ENCODE results near the gene CAMTA1.

CAMTA1 gene

DNA sequence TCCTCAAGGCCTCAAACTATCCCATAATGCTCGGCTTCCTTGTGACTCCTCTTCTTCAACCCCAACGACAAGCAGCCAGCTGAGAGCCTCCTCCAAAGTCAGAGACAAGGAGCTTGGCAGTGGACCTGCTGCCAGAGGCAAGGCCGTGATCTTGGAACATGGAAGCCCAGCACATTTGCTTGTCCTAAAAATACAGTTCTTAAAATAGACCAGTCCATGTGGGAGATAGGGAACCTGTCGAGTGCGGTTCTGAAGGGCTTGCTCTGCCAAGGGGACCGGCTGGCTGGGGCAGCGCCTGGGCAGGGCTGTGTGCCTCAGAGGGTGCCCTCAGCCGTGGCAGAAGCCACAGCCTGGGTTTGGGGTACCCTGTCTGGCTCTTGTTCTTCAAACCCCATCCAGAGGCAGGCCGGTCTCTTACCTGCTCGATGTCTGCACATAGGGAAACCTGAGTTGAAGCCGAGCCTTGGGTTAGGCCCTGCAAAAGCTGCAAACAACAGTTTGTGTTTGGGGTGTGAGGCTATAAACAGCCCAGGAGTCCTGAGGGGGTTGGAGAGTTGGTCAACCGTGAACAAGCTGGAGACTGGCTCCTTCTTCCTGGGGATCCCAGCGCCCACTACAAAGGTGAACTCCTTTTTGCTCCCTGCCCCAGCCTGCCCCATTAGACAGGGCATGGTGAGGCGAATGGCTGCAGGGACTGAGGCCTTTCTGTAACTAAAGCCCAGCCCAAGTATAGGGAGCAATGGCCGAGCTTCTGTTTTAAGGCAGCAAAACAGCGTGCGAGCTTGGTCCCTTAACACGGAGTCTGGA, 228.8 kb downstream of the CAMTA1 start:
- DNase-seq: no peak

DNA sequence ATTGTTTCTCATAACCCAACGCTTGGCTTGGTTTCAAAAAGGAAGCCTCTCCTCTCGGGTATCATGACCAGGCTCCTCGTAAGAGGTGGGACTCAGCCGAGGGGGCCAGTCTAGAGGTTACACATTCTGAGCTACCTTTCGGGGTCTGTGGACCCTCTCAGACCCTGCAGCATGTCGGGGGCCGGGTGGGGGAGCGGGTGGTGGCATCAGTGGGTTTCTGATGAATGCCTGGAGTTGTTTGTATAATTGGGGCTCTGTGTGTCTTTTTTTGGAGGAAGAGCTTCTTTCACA, 229.3 kb downstream of the CAMTA1 start:
- no peak for DNase-seq

DNA sequence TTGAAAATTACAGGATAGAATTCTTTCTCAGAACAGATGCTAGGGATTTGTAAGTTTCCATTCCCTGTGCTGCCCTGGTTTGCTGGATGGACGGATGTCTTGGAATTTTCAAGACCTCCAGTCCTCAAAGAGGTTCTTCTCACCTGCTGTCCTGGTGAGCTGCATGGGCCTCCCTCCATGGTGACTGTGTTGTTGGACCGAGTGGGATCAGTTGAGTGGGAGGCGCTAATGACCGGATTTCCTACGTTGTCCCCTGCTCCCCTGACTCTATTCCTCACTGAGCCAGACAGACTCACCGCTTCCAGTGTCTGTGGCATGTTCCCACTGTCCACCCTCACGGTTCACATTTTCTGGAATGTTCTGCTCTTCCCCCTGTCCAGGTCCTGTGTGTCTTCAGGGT, 229.8 kb downstream of the CAMTA1 start:
- no peak for DNase-seq

DNA sequence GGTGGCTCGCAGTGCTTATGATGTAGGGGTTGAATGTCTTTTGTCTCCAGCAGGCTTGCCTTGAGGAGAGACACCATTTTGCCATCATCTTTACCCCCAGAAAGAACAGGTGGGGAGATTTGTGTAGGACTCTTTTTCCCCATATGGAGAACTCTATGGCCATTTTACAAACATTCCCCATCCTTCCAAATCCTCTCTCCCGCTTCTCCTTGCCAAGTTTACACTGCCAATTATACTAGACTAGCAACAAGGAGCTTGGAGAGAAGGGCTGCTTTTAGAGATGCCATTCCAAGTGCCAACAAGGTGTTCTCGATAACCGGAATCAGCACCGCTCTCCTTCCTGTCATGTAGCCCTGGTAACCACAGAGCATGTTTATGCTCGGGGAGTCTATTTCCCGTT, 233.1 kb downstream of the CAMTA1 start:
- no peak for DNase-seq

DNA sequence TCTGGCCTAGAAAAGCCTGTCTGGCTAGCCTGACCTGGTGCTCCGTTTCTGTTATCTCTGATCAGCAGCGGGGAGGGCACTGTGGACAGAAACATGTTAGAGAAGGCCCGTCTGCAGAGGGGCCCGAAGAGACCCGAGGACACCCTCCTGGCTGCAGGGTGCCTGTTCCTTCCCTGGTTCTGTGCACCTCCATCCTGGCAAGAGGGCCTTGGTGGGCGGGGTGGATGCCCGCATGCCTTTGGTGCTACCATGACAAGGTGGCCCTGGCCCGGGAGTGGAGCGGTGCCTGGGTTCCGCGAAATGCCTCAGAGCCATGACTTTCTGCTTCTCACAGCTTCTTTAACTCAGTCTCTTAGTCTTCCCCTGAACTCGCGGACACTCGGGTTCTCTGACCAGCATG, 233.6 kb downstream of the CAMTA1 start:
- DNase-seq: no peak

DNA sequence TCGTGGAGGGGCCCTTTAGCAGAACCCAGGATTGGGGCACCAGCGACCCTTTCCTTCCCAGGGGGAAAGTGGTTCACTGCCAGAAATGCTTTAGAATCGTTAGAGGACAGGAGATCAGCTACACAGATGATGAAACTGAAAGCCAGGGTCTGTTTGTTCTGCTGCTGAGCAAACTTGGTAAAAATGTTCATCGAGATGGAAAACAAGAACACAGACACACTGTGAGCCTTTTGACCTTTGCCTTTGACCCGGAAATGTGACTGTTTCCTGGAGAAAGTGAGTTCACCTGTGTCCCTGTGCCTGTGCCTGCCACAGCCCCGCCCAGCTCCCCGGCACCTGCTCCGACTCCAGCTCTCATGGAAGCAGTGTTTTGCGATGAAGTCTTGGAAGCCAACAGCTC, 234.3 kb downstream of the CAMTA1 start:
- DNase-seq: no peak

DNA sequence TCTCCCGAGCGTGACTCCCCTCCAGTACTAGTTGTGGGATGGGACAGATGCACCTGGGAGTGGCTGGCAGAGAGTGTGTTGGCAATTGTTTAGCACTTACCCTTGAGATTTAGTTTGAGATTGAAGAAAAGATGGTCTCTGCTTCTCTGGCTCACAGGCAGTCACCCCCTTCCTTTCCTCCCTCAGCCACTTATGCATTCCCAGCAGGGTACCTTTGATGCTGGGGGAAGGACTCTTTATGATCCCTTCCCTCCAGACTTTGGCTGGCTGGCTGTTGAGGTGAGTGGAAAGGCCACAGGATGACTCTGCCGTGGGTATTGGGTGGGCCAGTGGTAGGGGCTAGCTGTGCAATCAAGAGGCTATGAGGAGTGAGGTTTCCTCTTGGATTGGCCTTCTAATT, 236.8 kb downstream of the CAMTA1 start:
- DNase-seq: no peak

DNA sequence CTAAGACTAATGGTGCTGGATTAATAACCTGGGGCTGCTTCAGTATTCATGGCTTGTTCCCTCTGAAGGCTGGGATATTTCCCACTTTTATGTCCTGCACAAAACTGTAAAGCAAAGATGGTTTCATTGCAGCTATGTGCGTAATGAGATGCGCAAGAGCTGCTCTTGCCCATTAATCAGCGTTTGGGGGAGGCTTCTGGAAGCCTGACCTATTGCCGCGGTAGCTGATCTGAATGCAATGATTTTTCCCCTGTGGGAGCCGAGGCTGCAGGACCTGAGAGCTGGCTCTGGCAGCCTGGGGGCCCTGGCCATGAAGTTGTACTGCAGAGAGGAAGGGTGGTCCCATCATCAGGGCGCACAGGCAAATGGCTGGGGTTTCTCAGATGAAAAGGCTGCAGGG, 239.8 kb downstream of the CAMTA1 start:
- no peak for DNase-seq

DNA sequence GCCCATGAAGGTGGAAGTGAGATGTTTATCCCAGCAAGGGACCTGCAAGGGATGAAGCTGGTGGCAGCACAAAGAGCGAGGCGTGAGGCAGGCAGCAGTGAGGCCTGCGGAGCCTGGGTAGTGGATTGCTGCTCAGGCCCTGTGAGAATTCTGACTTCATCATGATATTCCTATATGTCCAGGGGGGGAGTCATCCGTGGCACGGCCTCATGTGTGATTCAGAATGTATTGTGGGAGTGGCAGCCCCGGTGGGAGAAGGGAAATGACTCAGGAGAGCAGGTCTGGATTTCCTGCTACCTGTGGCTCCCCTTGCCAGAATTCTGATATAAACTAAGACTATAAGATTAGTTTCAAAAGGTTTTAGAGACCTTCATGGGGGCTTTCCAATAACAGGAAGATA, 240.9 kb downstream of the CAMTA1 start:
- no peak for DNase-seq

DNA sequence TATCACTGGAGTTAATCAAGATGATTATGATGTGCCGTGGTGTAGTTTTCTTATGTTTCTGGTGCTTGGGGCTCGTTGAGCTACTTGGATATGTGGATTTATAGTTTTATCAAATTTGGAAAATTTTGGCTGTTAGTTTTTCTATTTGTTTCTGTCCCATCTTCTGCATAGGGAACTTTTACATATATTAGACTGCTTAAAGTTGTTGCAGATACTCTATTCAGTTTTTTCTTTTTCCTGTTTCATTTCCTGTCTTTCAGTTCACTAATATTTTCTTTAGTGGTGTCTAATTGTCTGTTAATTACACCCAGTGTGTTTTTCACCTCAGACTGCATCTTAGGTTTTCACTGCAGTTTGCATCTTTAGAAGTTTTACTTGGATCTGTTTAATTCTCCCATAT, 247.7 kb downstream of the CAMTA1 start:
- no peak for DNase-seq

DNA sequence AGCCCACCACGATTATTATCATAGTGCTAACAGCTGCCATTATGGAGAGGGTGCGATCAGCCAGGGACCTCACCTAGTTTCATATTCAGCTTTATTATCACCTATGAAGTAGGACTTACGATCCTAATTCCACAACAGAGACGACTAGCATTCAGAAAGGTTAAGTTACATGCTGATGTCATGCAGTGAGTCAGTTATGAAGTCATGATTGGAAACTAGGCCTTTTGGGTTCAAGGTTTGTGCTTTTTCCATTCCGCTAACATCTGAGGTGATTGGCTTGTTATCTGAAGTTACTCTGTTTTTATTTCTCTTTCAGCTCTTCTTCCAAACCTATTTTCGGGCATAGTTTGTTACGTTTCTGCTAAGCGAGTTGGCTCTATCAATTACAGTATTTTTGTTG, 251.1 kb downstream of the CAMTA1 start:
- no peak for DNase-seq

DNA sequence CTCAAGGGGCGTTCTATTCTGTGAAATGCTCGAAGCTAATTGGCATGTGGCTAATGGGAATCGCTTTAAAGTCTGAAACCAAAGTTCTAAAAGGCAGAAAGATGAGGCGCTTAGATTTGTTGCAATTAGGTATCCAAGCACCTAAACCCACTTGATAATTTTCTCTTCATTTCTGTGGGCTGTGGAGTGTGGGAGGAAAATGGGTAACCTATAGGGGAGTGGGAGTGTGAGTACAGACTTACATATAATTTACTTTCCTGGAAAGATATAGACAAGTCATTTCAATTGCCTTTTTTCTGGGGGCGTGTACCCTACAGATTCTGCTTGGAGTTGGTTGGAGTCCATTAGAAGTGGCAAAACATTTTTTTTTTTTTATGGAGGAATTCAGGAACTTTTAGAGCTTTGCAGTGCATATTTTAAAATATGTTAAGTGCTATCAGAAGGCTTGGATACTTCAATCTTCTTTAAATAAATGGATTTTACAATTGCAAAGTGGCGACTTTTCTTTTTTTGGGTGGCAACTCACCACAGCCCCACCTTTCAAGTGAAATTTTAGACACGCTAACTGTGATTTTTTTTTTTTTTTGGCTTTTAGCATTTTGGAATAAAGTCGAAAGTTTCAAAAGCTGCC, 254.5 kb downstream of the CAMTA1 start:
- DNase-seq: no peak

DNA sequence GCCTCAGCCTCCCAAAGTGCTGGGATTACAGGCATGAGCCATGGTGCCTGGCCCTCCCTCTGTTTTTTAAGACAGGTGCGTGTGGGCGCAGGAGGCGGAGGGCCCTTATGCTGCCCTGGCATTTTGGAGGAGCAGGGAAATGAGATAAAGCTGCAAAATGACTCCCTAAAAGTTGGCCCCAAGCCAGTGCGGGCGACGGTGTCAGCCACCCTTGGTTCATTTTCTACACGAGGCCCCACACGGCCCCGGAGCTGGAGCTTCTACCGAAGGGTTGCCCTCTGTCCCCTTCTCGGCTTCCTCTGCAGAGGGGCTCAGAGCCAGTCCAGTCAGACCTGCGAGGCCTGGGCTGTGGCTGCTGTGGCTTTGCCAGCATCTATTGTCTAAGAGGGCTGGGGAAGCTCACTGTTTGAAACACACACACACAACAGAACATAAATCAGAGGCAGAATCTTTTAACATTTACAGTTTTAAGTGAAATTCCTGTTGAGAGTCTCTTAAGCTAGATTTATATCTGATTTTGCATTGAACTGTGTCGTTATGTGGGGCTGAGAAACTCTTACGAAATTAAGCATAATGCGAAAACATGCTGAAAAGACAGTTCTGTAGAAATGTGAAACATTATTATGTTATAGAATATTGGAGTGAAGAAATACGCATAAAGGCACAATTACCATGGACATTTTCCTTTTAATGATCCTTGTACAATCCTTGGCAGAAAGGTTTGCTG, 255.9 kb downstream of the CAMTA1 start:
- DNase-seq: no peak

DNA sequence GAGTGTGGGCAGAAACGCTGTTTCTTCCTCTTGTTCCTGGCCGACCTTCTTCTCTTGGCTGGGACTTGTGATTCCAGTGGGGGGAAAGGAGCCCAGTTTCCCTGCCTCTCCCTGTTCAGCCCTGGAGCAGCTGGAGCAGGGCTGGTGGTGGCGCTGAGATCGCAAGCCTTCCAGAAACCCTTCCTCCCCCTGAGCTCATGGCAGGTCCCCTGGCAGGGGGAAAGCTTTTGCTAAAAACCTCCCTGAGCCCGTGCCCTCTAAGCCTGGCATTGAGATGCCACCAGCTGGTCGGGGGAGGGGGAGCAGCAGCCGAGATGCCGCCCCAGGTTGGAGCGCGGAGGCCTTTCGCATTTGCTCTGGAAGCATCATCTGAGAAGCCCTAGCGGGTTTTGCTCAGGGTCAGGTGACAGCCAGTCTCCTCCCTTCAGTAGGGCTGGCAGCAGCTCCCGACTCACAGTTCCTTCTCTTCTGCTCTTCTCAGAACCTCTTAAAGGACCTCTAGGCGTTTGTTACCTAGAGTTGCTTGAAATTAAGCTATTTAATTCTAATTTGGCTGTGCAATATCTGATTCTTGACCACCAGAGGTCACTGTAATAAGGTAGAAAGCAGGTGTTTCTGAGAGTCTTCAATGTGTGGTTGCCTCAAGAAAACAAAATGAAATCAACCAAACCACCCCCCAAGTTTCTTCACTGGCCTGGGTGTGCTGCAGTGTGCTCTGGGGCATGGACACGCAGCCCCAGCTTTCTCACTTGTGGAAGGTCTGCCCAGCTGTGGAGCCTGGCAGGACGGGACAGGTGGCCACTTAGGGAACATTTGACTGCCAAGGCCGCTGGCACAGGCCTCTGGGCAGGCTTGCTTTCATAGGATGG, 257.3 kb downstream of the CAMTA1 start:
- DNase-seq: no peak

DNA sequence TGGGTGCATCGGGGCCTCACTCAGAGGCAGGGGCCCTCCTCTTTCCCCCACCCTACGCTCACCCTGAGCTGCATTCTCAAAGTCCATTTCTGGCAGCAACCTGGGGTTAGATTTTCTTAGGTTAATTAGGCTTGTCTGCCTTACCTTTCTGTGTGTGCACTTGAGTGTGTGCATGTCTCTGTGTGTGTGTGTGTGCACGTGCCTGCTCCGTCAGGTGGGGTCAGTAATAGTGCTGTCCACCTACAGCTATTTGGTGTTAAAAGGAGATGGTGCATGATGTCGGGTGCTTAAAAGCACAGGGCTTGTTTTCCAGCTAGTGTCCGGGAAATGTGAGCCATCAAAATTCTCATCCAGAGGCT, 257.9 kb downstream of the CAMTA1 start:
- DNase-seq: no peak

DNA sequence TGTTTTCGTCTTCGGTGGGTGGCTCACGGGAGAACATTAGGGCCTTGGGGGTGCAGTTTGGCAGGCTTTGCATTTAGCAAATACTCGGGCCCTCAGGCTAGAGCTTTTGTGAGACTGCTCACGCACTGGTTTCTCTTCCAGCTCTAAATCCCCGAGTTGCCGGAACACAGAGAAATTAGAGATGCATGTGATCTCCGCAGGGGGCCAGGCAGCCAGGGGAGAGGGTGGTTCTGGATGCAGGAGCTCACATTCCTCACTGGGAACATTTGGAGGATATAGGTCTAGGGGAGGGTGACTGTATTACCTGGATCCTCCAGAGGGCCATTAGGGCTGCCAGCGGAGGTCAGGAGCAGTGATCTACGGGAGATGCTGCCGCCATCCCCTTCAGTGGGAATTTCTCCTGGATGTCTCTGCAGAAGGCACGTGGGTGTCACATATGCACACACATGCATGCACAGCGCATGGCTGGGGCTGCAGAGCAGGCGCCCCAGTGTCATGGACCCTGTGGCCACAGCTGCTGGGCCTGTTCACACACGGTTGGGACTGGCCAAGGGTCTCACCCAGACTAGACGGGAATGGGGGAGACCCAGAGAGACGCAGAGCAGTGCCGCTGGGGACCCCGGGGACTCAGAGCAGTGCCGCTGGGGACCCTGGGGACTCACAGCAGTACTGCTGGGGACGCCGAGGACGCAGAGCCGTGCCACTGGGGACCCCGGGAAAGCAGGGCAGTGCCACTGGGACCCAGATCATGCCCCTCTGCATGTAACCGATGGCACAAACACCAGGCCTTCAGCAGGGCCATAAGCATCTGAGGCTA, 258.7 kb downstream of the CAMTA1 start:
- no peak for DNase-seq

DNA sequence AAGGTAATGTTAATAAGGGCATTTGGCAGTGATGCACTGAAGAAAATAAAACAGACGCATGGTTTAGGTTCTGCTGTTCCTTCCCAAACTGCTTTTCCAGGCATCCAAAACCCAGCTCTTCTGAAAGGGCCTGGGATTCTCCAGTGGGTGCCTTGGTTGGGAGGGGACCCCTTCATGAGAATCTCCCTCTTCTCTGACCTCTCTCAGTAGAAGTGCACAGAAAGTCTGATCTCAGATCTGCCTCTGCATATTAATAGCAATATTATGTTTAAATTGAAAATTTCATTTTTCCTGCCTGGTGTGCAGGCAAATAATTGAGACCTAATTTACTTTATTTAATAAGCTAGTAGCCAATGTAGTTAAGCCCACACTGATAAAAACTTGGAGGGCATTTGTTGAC, 260.6 kb downstream of the CAMTA1 start:
- DNase-seq: no peak

DNA sequence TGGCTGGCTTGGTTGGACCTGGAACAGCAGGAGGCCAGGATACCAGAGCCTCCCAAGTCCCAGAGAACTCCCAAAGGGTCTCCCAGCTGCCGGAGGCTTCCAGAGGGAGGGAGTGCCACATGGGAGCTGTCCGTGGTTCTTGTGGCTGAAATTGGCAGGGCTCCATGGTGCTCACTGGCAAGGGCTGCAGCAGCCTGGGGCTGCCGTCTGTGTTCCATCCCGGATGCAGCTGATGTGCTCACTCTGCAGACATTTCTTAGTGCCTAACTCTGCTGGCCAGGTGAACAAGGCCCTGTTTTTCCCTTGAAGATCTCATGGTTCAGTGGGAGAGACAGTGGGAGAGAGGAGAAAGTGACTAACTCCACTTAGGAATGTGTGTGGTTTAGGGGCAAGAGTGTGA, 261.1 kb downstream of the CAMTA1 start:
- no peak for DNase-seq

DNA sequence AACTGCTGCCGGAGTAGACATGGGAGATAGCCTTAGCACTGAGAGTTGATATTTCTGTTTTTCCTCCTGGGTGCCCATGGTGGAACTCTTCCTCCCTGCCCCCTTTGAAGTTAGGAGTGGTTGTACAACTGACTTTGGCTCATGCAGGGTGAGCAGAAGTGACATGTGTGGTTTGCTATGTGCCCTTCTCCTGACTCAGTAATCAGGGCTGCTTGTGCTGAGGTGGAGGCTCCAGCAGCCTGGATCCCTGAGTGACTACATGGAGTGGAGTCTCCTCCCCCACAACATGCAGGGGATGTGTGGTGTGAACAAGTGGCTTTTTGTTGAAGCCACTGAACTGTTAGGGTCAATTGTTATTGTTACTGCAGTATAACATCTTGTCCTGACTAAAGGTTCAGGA, 261.6 kb downstream of the CAMTA1 start:
- no peak for DNase-seq

DNA sequence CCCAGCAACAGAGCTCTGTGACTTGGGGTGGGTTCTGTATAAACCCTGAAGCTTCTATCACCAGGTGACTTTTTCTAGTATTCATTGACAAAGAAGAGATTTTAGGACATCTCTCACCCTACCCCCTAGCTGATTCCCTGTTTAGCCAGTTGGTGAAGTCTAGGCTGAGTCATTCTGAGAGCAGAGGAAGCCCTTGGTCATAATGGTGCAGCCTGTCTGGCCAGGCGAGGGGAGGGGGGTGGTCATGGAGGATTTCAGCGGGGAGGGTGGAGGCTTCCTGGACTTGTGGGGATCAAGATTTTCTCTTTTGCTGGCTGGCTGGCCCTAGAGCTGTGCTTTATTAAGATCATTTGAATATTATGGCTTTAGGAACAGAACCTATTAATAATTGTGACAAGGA, 262.6 kb downstream of the CAMTA1 start:
- no peak for DNase-seq

DNA sequence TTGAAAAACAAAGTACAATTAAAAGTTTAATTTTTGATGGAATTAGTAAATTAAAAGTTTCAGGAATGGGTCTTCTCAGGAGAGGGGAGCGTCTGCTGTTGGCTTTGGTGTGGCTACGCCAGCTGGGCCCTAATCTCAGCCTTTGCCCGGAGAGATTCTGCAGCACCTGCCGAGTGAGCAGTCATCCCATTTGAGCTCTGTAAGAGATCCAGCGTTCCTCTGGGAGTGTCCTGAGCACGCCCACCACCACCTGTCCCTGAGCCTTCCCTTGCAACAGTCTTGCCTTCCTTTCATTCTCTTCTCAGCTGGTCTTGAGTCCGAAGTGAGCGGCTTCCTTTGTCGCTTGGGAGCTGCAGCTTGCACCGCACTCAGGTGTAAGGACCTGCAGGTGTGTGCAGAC, 263.1 kb downstream of the CAMTA1 start:
- no peak for DNase-seq

DNA sequence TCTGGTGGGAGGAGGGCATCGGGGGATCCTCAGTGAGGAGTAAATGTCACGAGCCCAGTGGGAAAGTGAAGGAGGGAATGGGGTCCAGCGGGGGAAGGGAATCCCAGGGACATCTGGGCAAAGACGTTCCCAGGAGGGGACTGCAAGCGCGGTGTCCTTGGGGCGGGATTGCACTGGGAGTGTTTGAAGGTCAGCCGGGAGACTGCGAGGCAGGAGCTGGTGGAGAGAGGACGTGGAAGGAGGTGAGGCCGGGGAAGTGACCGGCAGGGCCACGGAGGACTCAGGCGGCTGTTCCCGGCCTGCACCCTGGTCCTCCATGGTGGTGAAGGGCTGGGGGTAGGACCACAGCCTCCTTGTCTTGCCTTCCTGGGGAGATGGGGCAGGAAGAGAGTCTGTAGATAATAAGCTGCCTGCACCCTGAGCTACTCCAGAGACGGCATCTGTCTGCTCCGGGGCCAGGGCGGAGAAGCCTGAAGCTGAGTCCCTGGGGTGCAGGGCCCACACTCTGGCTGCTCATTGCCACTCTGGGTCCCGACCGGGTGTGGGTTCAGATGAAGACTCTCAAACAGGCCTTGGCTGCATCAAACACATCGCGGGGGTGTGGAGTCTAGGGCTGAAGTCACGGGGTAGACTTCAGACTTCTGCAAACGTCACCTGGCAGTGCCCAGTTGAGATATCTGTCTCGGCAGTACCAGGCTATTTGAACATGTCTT, 264.8 kb downstream of the CAMTA1 start:
- no peak for DNase-seq

Data from NCI-H446 treated with DMSO at 0.1 percent for 48 hours (cell line).